Erythroblast (primary cell): ENCODE measurements around the gene ANAPC15.
"Not testable (repeated sequence)": the region's sequence is repeated elsewhere in the genome, so short reads cannot be mapped to it uniquely, and the experiment has no call there.

ENCODE experiments used
- GATA1 ChIP-seq: IDR thresholded peaks from 2 replicates; pipeline ENCODE4 v1.6.1; 2011; ENCODE audit warnings: low read depth, mild to moderate bottlenecking, control low read depth, low read length, moderate library complexity
- POLR2A ChIP-seq: IDR thresholded peaks from 2 replicates; pipeline ENCODE4 v1.6.1; 2011; ENCODE audit warnings: mild to moderate bottlenecking, low read length

- TF ChIP-seq POLR2A, GATA1: not testable (repeated sequence)
These were observed 41.4 kb upstream of the ANAPC15 start for GRCh38 chr11:72153874-72154273.
